ENCODE data around the gene INPP5K. TPM values are rescaled to one million over a fixed set of nuclear protein-coding genes. Genes with fewer than 3 reads are reported as not detected.

Gene INPP5K
- total and polyA plus RNA-seq, 10 of the 15 experiments (the other 5 are each of a cell fraction or from before 2014, with no cell fraction given) = 0.58 to 41.2 (median 23.3) TPM

DNA sequence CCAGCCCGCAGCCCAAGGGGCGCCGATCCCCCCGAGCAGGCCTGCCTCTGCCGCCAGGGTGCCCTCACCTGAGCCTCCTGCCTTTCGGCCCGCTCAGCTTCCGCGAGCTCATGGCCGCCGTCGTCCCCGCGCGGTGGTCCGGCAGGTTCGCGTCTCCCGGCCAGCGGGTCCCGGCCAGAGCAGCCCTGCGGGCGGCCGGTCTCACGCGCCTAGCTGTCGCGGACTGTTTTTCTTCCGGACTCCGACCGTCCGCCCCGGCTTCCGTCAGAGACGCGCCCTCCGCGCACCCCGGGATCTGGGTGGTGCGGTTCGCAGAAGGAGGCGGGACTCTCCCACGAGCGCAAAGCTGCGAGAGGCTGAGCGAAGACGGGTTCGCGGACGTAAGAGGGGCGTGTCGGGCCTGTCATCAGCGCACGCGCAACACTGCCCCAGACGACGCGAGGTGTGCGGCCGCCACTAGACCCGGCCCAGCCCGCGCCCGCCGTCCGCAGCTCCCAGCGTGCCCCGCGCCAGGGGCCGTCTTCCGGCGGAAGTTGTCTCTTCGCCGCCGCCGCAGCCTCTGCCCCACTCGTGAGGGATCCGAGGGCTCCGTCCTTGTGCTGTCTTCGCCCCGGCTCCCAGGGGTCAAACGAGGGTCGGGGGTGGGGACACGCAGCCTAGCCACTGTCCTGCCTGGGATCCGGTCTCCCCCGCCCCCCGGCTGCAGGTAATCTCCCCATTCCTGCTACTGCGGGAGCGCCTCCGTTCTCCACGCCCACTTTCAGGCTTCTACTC lies at the start of gene INPP5K (continued):
- no peak for TF ChIP-seq CHD4 (IDR thresholded peaks at IDR 0.05)
- TF ChIP-seq, protein P1, sequence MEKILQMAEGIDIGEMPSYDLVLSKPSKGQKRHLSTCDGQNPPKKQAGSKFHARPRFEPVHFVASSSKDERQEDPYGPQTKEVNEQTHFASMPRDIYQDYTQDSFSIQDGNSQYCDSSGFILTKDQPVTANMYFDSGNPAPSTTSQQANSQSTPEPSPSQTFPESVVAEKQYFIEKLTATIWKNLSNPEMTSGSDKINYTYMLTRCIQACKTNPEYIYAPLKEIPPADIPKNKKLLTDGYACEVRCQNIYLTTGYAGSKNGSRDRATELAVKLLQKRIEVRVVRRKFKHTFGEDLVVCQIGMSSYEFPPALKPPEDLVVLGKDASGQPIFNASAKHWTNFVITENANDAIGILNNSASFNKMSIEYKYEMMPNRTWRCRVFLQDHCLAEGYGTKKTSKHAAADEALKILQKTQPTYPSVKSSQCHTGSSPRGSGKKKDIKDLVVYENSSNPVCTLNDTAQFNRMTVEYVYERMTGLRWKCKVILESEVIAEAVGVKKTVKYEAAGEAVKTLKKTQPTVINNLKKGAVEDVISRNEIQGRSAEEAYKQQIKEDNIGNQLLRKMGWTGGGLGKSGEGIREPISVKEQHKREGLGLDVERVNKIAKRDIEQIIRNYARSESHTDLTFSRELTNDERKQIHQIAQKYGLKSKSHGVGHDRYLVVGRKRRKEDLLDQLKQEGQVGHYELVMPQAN (conservative IDR thresholded peaks at IDR 0.05) = peak; percentile 99
- no peak for TF ChIP-seq CEBPB (IDR thresholded peaks at IDR 0.05; ENCODE audit: borderline replicate concordance in 1 of 2, low read depth in 2 of 2, low read length in 2 of 2)
- TF ChIP-seq EED (IDR thresholded peaks at IDR 0.05; ENCODE audit: low read depth) = no peak
- TF ChIP-seq MEF2B (IDR thresholded peaks at IDR 0.05; ENCODE audit: partially characterized antibody, poor library complexity, severe bottlenecking) = no peak
- TF ChIP-seq NR2C1 (IDR thresholded peaks at IDR 0.05) = no peak; the same call in none of the 2 replicates
- peak; percentile 48; the same call in 1 of the 2 replicates for TF ChIP-seq PAX5 (IDR thresholded peaks at IDR 0.05; ENCODE audit: borderline replicate concordance, low read depth, low read length)
- no peak for TF ChIP-seq BCL11A (IDR thresholded peaks at IDR 0.05; ENCODE audit: low read depth, low read length)
- no peak for TF ChIP-seq SPI1 (IDR thresholded peaks at IDR 0.05; ENCODE audit: borderline replicate concordance, insufficient read depth, low read depth, low read length)
- TF ChIP-seq, protein P2, sequence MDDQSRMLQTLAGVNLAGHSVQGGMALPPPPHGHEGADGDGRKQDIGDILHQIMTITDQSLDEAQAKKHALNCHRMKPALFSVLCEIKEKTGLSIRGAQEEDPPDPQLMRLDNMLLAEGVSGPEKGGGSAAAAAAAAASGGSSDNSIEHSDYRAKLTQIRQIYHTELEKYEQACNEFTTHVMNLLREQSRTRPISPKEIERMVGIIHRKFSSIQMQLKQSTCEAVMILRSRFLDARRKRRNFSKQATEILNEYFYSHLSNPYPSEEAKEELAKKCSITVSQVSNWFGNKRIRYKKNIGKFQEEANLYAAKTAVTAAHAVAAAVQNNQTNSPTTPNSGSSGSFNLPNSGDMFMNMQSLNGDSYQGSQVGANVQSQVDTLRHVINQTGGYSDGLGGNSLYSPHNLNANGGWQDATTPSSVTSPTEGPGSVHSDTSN (IDR thresholded peaks at IDR 0.05; ENCODE audit: insufficient replicate concordance, low read depth, low read length) = peak; percentile 6
- TF ChIP-seq, protein P3, sequence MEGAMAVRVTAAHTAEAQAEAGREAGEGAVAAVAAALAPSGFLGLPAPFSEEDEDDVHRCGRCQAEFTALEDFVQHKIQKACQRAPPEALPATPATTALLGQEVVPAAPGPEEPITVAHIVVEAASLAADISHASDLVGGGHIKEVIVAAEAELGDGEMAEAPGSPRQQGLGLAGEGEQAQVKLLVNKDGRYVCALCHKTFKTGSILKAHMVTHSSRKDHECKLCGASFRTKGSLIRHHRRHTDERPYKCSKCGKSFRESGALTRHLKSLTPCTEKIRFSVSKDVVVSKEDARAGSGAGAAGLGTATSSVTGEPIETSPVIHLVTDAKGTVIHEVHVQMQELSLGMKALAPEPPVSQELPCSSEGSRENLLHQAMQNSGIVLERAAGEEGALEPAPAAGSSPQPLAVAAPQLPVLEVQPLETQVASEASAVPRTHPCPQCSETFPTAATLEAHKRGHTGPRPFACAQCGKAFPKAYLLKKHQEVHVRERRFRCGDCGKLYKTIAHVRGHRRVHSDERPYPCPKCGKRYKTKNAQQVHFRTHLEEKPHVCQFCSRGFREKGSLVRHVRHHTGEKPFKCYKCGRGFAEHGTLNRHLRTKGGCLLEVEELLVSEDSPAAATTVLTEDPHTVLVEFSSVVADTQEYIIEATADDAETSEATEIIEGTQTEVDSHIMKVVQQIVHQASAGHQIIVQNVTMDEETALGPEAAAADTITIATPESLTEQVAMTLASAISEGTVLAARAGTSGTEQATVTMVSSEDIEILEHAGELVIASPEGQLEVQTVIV (IDR thresholded peaks at IDR 0.05; ENCODE audit: borderline replicate concordance, partially characterized antibody) = no peak
- TF ChIP-seq, protein P4, sequence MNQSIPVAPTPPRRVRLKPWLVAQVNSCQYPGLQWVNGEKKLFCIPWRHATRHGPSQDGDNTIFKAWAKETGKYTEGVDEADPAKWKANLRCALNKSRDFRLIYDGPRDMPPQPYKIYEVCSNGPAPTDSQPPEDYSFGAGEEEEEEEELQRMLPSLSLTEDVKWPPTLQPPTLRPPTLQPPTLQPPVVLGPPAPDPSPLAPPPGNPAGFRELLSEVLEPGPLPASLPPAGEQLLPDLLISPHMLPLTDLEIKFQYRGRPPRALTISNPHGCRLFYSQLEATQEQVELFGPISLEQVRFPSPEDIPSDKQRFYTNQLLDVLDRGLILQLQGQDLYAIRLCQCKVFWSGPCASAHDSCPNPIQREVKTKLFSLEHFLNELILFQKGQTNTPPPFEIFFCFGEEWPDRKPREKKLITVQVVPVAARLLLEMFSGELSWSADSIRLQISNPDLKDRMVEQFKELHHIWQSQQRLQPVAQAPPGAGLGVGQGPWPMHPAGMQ (IDR thresholded peaks at IDR 0.05; ENCODE audit: borderline replicate concordance) = no peak
- TF ChIP-seq IKZF2 (IDR thresholded peaks at IDR 0.05) = no peak
- TF ChIP-seq, protein P5, sequence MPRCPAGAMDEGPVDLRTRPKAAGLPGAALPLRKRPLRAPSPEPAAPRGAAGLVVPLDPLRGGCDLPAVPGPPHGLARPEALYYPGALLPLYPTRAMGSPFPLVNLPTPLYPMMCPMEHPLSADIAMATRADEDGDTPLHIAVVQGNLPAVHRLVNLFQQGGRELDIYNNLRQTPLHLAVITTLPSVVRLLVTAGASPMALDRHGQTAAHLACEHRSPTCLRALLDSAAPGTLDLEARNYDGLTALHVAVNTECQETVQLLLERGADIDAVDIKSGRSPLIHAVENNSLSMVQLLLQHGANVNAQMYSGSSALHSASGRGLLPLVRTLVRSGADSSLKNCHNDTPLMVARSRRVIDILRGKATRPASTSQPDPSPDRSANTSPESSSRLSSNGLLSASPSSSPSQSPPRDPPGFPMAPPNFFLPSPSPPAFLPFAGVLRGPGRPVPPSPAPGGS (IDR thresholded peaks at IDR 0.05; ENCODE audit: borderline replicate concordance, insufficient read depth, low read depth, low read length, poor library complexity, severe bottlenecking) = peak; percentile 85
